Bone marrow (tissue), 2 donors: ENCODE measurements around the gene GNAZ.

ENCODE experiments used
- DNase-seq, 2 donors: peaks; one replicate each; lab custom pipeline; 2025; lab: John Stamatoyannopoulos, UW

GNAZ gene

DNA sequence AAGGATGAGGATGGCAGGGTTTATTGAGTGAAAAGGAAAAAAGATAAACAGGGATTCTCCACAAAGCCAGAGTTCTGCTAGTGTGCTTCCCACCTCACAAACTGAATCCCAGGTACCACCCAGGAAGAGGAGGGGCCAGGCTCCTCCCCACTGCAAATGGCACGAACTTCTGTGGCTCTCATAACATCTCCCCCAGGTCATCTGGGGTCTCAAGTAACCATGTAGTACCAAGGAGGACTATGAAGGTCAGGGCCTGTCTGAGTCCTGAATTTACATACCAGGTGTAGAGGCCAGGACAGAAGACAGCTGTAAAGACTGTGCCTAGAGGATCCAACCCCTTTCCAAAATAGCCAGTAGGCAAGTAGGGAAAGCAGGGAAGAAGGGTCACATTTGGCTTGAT, 25.7 kb upstream of the GNAZ start:
- no peak for DNase-seq

GRCh38 chr22:23045461-23045860, 24.9 kb upstream of the GNAZ start:
- DNase-seq, result no peak

DNA sequence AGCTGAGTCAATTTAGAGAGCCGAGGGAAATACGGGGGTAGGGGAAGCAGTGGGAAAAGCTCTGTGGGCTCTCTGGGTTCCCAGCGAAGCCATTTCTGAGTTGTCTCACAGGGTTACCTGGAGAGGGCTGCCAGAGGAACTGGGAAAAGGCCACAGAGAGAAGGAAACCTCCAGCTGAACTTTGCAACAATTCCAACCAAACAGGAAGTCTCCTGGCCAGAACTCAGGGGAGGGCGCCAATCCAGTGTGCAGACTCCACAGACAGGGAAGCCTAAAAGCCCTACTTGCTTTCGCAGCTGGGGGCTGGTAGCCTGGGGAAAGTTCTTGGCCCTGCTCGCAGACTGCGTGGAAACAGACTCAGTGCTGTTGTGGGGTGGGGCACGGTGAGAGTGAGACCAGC, 23.1 kb upstream of the GNAZ start:
- no peak for DNase-seq

DNA sequence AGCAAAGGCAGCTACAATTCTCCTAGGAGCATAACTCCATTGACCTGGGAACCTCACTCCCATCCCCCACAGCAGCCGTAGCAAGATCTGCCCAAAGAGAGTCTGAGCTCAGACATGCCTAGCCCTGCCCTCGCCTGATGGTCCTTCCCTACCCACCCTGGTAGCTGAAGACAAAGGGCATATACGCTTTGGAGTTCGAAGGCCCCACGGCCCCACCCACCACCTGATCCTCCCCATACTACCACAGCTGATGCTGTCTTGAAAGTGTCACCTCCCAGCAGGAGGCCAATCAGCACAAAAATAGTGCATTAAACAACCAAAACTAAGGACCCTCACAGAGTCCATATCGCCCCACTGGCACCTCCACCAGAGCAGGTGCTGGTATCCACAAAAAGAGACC, 22.6 kb upstream of the GNAZ start:
- no peak for DNase-seq

DNA sequence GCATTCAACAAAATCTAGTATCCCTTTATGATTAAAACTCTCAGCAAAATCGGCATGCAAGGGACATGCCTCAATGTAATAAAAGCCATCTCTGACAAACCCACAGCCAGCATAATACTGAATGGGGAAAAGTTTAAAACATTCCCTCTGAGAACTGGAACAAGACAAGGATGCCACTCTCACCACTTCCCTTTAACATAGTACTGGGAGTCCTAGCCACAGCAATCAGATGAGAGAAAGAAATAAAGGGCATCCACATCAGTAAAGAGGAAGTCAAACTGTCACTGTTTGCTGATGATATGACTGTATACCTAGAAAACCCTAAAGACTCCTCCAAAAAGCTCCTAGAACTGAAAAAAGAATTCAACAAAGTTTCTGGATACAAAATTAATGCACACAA, 19.8 kb upstream of the GNAZ start:
- DNase-seq, result peak in 1 of 2 donors; percentile 29

GRCh38 chr22:23053051-23053707, 17.1 kb upstream of the GNAZ start:
- DNase-seq, result no peak

GRCh38 chr22:23053912-23054530, 16.3 kb upstream of the GNAZ start:
- DNase-seq, result no peak

DNA sequence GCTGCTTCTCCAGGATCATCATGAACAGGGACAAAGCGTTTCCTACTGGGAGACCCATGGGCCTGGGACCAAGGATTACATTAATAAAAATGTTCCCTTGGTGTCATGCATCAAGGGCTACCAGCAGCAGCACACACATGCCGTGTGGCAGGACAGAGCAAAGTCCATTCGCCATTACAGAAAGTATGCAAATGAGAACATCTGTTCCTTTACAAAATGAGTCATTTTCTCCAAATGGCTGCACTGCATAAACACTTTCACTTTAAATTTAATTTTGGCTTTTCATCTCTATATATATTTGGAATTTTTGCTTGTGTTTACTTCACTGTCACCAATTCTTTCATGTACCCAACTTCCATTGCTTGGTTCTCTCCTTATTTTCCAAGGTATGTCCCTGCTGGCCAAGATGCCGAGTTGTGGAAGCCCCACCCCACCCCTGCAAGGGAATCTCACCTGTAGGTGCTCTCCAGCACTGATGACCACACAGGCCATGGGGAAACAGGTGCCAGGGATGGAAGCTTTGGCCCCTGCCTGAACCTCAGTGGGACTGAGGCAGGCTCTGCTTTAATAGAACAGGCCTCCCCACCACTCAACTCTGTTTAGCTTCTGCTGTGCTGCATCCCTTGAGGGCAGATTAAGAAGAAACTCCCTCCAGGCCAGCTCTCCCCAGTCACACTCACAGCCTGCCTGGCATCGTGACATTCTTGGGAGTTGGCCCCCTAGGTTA, 15.6 kb upstream of the GNAZ start:
- no peak for DNase-seq

- no peak for DNase-seq
These were observed 14.7 kb upstream of the GNAZ start for GRCh38 chr22:23055449-23056179.

DNA sequence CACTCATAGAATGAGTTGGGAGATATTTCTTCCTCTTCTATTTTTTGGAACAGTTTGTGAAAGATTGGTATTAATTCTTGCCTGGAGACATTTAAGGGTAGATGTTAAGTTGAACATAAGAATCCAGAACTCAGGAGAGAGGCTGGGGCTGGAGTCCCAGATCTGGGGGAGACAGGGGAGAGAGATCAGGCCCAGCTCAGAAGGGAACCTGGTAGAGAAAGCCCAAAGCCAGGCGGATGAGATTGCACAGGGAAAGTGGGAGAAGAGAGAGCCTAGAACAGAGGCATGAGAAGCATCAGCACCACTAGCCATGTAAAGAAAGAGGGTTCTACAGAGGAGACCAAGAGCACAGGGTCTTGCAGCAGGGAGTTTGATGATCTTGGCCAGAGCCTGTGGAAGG, 13.0 kb upstream of the GNAZ start:
- no peak for DNase-seq

DNA sequence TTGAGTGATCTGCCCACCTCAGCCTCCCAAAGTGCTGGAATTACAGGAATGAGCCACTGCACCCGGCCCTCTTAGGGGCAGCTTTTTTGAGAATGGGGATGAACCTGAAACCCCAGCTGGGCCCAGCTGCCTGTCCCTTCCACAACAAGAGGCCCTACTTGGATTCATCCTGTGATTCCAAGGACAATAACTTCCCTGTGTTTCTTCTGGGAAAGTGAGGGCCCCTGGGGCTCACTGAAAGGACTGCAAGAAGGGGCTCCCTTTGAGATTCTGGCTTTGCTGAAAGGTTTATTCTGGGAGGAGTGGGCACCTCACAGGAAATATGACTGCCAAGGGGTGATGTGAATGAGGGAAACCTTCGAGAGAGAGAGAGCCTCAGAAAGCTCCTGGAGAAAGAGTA, 12.3 kb upstream of the GNAZ start:
- DNase-seq, result no peak

DNA sequence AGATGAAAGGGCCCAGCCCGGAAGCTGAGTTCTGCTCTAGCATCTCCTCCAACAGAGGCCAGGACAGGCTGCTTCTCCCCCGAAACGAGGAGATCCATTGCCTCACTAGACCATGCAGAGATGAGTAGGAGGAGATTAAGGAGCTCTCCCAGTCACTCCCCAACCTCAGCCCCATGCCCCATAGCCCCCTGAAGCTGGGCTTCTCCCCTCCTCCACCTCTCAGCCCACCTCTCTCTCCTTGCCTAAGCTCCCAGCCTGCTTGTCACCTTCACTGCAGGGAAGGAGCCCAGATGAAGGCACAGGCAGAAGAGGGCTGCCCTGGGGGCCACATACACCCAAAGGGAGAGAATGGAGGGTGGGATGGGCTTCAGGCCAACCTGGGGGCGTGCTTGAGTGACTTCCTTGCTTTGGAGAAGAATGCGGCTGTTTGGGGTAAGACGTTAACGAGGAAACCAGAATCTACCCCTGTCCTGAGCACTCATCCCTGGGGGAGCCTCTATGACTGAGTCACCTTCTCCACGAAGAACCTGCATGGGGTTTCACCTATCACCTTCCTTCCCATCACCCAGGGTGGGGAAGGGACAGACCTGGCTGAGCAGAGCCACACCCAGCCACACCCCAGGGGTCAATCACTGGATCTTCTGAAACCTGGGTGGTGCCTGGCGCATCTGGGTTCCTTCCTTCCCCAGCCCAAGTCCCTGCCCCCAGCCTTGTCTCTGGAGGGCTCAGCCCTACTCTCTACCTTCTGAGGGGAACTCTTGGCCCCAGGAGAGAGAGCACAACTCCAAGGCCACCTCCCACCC, 11.6 kb upstream of the GNAZ start:
- DNase-seq, result no peak

- no peak for DNase-seq
These were observed 10.9 kb upstream of the GNAZ start for GRCh38 chr22:23059284-23059948.

GRCh38 chr22:23060612-23061400, 9.5 kb upstream of the GNAZ start:
- no peak for DNase-seq

DNA sequence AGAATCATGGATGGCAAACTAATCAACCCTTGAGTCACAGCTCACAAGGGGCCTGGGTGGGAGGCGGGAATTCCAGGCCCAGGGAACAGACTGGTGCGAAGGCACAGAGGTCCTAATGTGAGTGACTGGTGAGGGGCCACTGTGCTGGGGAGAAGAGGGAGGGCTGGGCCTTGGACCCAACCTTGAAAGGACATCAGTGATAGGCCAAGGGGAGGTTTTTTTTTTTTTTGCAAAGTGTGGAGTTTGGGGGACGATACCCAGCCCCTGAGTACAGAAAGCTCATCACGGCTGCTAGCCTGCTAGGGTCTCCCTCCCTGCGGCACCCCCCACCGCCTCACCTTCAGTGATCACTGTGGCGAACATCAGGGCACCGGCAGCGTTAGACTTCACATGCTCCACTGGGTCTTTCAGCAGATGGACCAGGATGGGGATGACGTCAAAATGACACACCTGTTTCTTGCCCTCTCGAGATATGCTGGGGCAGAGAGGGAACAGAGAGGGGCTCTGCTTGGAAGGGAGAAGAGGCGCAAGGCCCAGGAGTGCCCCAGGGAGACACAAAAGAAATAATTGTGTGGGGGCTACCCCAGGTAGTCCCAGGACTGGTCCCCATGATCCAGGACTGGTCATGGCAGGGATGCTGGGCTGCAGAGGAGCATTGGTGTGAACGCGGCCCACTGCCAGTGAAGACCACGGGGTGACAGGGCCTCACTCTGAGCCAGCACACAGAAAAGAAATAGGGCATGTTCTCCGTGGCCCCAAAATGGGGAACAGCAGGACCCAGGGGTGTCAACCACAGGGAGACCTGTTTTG, 8.6 kb upstream of the GNAZ start:
- no peak for DNase-seq

- DNase-seq, result no peak
These were observed 7.4 kb upstream of the GNAZ start for GRCh38 chr22:23062616-23063538.

DNA sequence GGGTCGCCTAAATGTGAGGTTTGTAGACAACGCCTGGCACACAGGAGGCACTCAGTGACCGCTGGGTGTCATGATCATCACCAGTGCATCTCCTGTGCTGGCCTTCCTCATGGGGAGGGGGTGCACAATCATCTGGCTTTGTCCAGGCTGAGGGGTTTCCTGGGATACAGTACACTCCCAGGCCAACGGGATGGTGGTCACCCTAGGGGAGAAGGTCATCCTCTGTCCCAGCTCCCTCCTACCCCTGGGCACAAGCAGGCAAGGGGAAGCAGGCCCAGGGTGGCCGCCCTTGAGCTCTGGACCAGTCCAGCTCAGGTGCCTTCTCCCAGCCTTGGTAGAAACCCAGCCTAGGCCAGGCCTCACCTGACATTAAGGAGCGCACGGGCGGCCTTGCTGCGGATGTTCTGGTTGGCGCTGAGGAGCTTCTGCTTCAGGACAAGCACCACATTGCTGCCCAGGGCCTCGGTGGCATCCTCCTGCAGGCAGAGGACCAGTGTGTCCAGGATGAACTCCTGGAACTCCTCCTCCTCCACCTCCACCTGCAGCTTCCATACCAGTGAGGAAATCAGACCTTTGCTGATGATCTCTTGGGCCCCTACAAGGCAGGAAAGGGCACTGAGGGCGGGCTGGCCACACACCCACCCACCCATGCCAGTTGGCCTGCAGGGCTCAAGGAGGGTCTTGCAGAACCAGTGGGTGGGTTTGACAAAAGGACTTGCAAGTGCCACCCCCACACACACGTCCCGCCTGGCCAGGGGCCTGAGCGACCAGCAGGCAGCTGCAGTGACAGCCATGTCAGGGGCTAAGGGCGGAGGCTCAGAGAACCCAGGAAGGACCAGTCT, 6.6 kb upstream of the GNAZ start:
- DNase-seq, result no peak
